ENCODE results near the gene IZUMO4.

The IZUMO4 gene

DNA sequence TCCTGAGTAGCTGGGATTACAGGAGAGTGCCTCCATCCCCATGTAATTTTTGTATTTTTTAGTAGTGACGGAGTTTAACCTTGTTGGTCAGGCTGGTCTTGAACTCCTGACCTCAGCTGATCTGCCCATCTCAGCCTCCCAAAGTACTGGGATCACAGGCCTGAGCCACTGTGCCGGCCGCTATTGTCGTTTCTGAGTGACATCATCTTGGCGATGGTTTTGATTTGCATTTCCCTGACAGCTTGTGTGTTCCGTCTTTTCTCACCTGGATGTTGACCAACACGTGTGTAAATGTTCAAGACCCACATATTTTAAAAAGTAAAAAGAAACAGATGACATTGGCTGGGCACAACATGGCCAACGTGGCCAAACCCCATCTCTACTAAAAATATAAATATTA is 32.9 kb upstream of the IZUMO4 start:
- H3K27me3 ChIP-seq = no peaks in the 10 kb centered on the region
- H3K4me3 ChIP-seq (ENCODE audit: low read depth, low read length) = no peak overlapping the region
- no peak for DNase-seq
- no peaks in the 10 kb centered on the region for H3K36me3 ChIP-seq
- no peaks in the 10 kb centered on the region for H3K9me3 ChIP-seq
- TF ChIP-seq CTCF (IDR thresholded peaks at IDR 0.05; ENCODE audit: low read depth, low read length) = no peak
- peaks cover 22% of the 10 kb centered on the region for H3K4me1 ChIP-seq

GRCh38 chr19:2064395-2064787 is 32.3 kb upstream of the IZUMO4 start:
- H3K4me1 ChIP-seq = peaks cover 20% of the 10 kb centered on the region
- DNase-seq = no peak
- no peaks in the 10 kb centered on the region for H3K36me3 ChIP-seq
- no peaks in the 10 kb centered on the region for H3K9me3 ChIP-seq
- H3K4me3 ChIP-seq (ENCODE audit: low read depth, low read length) = no peak overlapping the region
- TF ChIP-seq CTCF (IDR thresholded peaks at IDR 0.05; ENCODE audit: low read depth, low read length) = no peak
- no peaks in the 10 kb centered on the region for H3K27me3 ChIP-seq

GRCh38 chr19:2064788-2065524 is 31.8 kb upstream of the IZUMO4 start:
- DNase-seq = peak; percentile 70
- Histone ChIP-seq H3K36me3 (no peaks in the 10 kb centered on the region), H3K27me3 (no peaks in the 10 kb centered on the region), H3K4me3 (ENCODE audit: low read depth, low read length) (no peak overlapping the region), H3K4me1 (peaks cover 15% of the 10 kb centered on the region), H3K9me3 (no peaks in the 10 kb centered on the region)
- TF ChIP-seq CTCF (IDR thresholded peaks at IDR 0.05; ENCODE audit: low read depth, low read length) = peak; percentile 19; the same call in 1 of the 2 replicates

- peaks cover 1% of the 10 kb centered on the region; the same call in 1 of the 2 replicates for H3K36me3 ChIP-seq
- no peak for DNase-seq
- H3K4me3 ChIP-seq (ENCODE audit: low read depth, low read length) = no peak overlapping the region
- H3K27me3 ChIP-seq = no peaks in the 10 kb centered on the region
- no peaks in the 10 kb centered on the region for H3K9me3 ChIP-seq
- no peaks in the 10 kb centered on the region for H3K4me1 ChIP-seq
- no peak for TF ChIP-seq CTCF (IDR thresholded peaks at IDR 0.05; ENCODE audit: low read depth, low read length)
Measured at GRCh38 chr19:2070436-2070827, 26.3 kb upstream of the IZUMO4 start.

GRCh38 chr19:2070986-2071673 is 25.6 kb upstream of the IZUMO4 start:
- no peak for DNase-seq
- H3K9me3 ChIP-seq = no peaks in the 10 kb centered on the region
- no peaks in the 10 kb centered on the region for H3K27me3 ChIP-seq
- H3K4me3 ChIP-seq (ENCODE audit: low read depth, low read length) = no peak overlapping the region
- TF ChIP-seq CTCF (IDR thresholded peaks at IDR 0.05; ENCODE audit: low read depth, low read length) = no peak
- H3K4me1 ChIP-seq = no peaks in the 10 kb centered on the region
- peaks cover 4% of the 10 kb centered on the region; the same call in 1 of the 2 replicates for H3K36me3 ChIP-seq
